Subcutaneous adipose tissue (tissue), 4 donors: ENCODE results near the gene SAT1. TPM values are rescaled to one million over a fixed set of nuclear protein-coding genes. Genes with fewer than 3 reads are reported as not detected.

Experiments
- total RNA-seq, 4 donors: library from RNA; depleted of rRNA; stranded (reverse); fragments of >200 nt; gene quantifications; one replicate each; pipeline ENCODE4 v1.1.0, GENCODE V29; 2016
- TF ChIP-seq, protein P1 (sequence below): fragments of 450-650 bp; IDR thresholded peaks from one replicate; pipeline ENCODE4 v1.5.1; 2016; ENCODE audit warnings: low read depth, mild to moderate bottlenecking, control low read depth, antibody characterized with exemption, moderate library complexity

SAT1 gene
- total RNA-seq, 4 donors from 2014 or later: 976 to 1,919 (median 1,082) TPM

DNA sequence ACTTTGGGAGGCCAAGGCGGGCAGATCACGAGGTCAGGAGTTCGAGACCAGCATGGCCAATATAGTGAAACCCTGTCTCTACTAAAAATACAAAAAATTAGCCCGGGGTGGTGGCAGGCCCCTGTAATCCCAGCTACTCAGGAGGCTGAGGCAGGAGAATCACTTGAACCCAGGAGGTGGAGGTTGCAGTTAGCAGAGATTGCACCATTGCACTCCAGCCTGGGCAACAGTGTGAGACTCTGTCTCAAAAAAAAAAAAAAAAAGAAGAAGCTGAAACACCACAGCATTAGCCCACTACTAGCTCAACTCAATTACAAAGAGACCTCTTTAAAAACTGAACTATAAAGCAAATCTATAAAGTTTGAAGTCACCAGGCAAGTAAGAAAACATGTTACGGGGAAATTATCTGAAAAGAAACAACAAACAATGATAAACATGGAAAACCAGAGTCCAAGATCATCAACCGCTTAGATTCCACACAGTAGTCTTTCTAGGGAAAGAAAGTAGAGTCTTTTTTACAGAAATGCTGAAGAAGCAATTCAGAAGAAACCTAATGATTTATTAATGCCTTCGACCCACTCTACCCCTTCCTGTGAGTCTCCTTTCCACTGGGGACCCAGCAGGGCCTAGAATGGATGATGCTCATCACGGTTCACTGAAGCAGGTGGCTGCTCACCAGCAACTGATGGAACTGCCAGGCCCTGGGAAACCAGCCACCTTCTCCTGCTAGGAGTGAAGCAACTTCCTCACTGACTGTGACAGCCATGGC lies 6.6 kb downstream of the SAT1 start:
- TF ChIP-seq, protein P1, sequence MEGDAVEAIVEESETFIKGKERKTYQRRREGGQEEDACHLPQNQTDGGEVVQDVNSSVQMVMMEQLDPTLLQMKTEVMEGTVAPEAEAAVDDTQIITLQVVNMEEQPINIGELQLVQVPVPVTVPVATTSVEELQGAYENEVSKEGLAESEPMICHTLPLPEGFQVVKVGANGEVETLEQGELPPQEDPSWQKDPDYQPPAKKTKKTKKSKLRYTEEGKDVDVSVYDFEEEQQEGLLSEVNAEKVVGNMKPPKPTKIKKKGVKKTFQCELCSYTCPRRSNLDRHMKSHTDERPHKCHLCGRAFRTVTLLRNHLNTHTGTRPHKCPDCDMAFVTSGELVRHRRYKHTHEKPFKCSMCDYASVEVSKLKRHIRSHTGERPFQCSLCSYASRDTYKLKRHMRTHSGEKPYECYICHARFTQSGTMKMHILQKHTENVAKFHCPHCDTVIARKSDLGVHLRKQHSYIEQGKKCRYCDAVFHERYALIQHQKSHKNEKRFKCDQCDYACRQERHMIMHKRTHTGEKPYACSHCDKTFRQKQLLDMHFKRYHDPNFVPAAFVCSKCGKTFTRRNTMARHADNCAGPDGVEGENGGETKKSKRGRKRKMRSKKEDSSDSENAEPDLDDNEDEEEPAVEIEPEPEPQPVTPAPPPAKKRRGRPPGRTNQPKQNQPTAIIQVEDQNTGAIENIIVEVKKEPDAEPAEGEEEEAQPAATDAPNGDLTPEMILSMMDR: no peak

GRCh38 chrX:23790155-23790497 lies 7.2 kb downstream of the SAT1 start:
- TF ChIP-seq, protein P1: no peak

GRCh38 chrX:23792861-23793553 lies 10.0 kb downstream of the SAT1 start:
- TF ChIP-seq, protein P1: no peak

DNA sequence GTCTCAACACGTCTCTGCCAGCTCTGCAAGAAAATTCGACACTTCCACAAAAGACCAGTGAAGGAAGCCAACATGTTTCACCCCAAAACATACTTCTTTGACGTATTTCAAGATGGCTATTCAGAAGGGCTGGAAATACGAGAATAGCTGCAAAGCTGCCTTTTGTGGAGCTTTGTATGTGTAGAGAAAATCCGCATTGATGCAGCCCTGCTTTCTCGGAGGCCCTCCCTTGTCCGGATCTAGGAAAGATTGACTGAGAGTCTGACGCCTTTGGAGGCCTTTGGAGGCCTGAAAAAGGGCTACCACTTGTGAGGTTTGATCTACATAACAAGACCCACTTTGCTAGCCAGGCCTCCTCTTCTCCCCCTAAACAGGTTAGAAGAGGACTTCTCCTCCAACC lies 12.2 kb downstream of the SAT1 start:
- TF ChIP-seq, protein P1: no peak

GRCh38 chrX:23797371-23798128 lies 14.6 kb downstream of the SAT1 start:
- TF ChIP-seq, protein P1: no peak

GRCh38 chrX:23799469-23800065 lies 16.6 kb downstream of the SAT1 start:
- TF ChIP-seq, protein P1: no peak
